ENCODE results near the gene TEX12.
"Not testable (repeated sequence)": the region's sequence is repeated elsewhere in the genome, so short reads cannot be mapped to it uniquely, and the experiment has no call there.

TEX12 gene

DNA sequence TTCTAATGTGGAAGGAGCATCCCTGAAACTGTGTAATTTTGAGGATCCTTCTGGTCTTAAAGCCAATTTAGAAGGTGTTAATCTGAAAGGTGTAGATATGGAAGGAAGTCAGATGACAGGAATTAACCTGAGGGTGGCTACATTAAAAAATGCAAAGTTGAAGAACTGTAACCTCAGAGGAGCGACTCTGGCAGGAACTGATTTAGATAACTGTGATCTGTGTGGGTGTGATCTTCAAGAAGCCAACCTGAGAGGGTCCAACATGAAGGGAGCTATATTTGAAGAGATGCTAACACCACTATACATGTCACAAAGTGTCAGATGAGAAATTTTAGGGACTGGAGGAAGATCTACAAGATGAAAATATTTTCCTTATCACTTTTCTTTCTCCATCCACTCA is 15.7 kb downstream of the TEX12 start:
- no peak overlapping the region for H3K4me3 ChIP-seq (ENCODE audit: low read depth in 1 of 2, low read length in 2 of 2)
- no peak overlapping the region for H3K27ac ChIP-seq (ENCODE audit: low read length)
- H3K9ac ChIP-seq (ENCODE audit: low read depth, low read length), result no peak overlapping the region
- no peaks in the 10 kb centered on the region for H3K9me3 ChIP-seq (ENCODE audit: insufficient read depth, low read length, severe bottlenecking)
- H3K36me3 ChIP-seq (ENCODE audit: insufficient read depth, low read length), result no peaks in the 10 kb centered on the region
- no peak overlapping the region for H3K4me2 ChIP-seq (ENCODE audit: insufficient read depth, low read length)
- H4K20me1 ChIP-seq (ENCODE audit: insufficient read depth, low read length), result no peaks in the 10 kb centered on the region
- no peaks in the 10 kb centered on the region for H3K4me1 ChIP-seq (ENCODE audit: insufficient read depth, low read length)
- no peaks in the 10 kb centered on the region for H3K79me2 ChIP-seq (ENCODE audit: insufficient read depth, low read length)
- no peak for TF ChIP-seq EZH2 (IDR thresholded peaks at IDR 0.05; ENCODE audit: borderline replicate concordance, low read depth, low read length, severe bottlenecking)
- TF ChIP-seq, protein P1, sequence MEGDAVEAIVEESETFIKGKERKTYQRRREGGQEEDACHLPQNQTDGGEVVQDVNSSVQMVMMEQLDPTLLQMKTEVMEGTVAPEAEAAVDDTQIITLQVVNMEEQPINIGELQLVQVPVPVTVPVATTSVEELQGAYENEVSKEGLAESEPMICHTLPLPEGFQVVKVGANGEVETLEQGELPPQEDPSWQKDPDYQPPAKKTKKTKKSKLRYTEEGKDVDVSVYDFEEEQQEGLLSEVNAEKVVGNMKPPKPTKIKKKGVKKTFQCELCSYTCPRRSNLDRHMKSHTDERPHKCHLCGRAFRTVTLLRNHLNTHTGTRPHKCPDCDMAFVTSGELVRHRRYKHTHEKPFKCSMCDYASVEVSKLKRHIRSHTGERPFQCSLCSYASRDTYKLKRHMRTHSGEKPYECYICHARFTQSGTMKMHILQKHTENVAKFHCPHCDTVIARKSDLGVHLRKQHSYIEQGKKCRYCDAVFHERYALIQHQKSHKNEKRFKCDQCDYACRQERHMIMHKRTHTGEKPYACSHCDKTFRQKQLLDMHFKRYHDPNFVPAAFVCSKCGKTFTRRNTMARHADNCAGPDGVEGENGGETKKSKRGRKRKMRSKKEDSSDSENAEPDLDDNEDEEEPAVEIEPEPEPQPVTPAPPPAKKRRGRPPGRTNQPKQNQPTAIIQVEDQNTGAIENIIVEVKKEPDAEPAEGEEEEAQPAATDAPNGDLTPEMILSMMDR (IDR thresholded peaks at IDR 0.05; ENCODE audit: borderline replicate concordance, extremely low read depth, low read length, poor library complexity, severe bottlenecking), result no peak
- H2AFZ ChIP-seq (ENCODE audit: low read depth, low read length), result no peak overlapping the region
- DNase-seq, result no peak
- ATAC-seq (ENCODE audit: insufficient read depth, low read depth), result no peak
- H3K27me3 ChIP-seq (ENCODE audit: insufficient read depth, low read length, poor library complexity), result no peaks in the 10 kb centered on the region

DNA sequence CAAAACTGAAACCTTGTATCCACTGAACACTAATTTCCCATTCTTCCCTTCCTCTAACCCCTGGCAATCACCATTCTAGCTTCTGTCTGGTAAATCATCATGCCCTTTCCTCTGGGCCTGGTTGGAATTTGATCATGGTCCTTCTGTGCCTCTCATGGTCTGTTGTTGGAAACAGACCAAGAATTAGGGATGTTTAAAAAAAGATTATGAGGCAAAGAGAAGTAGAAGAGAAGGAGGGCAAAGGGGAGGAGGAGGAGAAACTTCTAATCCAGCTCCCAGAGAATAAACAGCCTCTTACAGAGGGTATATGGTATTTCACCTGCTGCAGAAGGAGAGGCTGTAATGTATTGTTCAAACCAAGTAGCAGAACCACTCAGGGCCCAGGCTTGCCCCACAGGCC is 18.7 kb downstream of the TEX12 start:
- Histone ChIP-seq H4K20me1 (ENCODE audit: insufficient read depth, low read length) (no peaks in the 10 kb centered on the region), H3K79me2 (ENCODE audit: insufficient read depth, low read length) (no peaks in the 10 kb centered on the region), H3K27me3 (ENCODE audit: insufficient read depth, low read length, poor library complexity) (no peaks in the 10 kb centered on the region), H3K9ac (ENCODE audit: low read depth, low read length) (no peak overlapping the region), H3K9me3 (ENCODE audit: insufficient read depth, low read length, severe bottlenecking) (no peaks in the 10 kb centered on the region), H3K36me3 (ENCODE audit: insufficient read depth, low read length) (no peaks in the 10 kb centered on the region), H3K4me3 (ENCODE audit: low read depth in 1 of 2, low read length in 2 of 2) (no peak overlapping the region), H3K4me1 (ENCODE audit: insufficient read depth, low read length) (no peaks in the 10 kb centered on the region), H3K27ac (ENCODE audit: low read length) (no peak overlapping the region), H2AFZ (ENCODE audit: low read depth, low read length) (no peak overlapping the region), H3K4me2 (ENCODE audit: insufficient read depth, low read length) (no peak overlapping the region)
- no peak for TF ChIP-seq EZH2 (IDR thresholded peaks at IDR 0.05; ENCODE audit: borderline replicate concordance, low read depth, low read length, severe bottlenecking)
- TF ChIP-seq, protein P1 (IDR thresholded peaks at IDR 0.05; ENCODE audit: borderline replicate concordance, extremely low read depth, low read length, poor library complexity, severe bottlenecking), result no peak
- no peak for DNase-seq
- no peak for ATAC-seq (ENCODE audit: insufficient read depth, low read depth)

DNA sequence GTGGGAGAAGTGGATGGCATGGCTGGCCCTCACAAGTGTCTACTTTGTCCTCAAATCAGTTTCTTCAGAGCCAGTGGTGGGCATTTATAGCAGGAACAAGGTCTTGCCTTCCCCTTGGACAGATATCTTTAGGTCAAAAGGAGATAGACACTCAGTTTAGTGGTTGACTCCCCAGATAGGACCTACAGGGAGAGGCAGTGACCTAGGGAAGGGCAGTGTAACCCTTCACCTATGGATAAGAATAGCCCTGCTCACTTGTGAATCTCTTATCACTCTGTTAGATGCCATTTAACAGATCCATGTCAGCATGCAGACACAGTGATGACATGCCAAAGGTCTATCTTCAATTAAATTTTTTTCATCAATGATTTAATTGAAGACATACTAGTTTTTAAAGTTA is 19.1 kb downstream of the TEX12 start:
- no peak overlapping the region for H2AFZ ChIP-seq (ENCODE audit: low read depth, low read length)

DNA sequence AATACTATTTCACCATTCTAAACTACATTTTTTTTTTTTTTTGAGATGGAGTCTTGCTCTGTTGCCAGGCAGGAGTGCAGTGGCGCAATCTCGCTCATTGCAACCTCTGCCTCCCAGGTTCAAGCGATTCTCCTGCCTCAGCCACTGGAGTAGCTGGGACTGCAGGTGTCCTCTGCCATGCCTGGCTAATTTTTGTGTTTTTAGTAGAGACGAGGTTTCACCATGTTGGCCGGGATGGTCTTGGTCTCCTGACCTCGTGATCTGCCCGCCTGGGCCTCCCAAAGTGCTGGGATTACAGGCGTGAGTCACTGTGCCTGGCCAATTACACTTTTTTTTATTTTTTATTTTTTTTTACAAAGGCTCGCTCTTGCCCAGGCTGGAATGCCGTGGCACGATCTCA is 27.9 kb downstream of the TEX12 start:
- not testable (repeated sequence) for H3K79me2 ChIP-seq (ENCODE audit: insufficient read depth, low read length); H3K27ac ChIP-seq (ENCODE audit: low read length); H3K4me3 ChIP-seq (ENCODE audit: low read depth in 1 of 2, low read length in 2 of 2); H2AFZ ChIP-seq (ENCODE audit: low read depth, low read length); H3K4me1 ChIP-seq (ENCODE audit: insufficient read depth, low read length); ATAC-seq (ENCODE audit: insufficient read depth, low read depth); H3K27me3 ChIP-seq (ENCODE audit: insufficient read depth, low read length, poor library complexity); H3K36me3 ChIP-seq (ENCODE audit: insufficient read depth, low read length); DNase-seq; H3K9me3 ChIP-seq (ENCODE audit: insufficient read depth, low read length, severe bottlenecking); H3K4me2 ChIP-seq (ENCODE audit: insufficient read depth, low read length); H4K20me1 ChIP-seq (ENCODE audit: insufficient read depth, low read length); H3K9ac ChIP-seq (ENCODE audit: low read depth, low read length)

More for the DNA sequence above, 19.1 kb downstream of the TEX12 start:
- Histone ChIP-seq H3K79me2 (ENCODE audit: insufficient read depth, low read length) (no peaks in the 10 kb centered on the region), H3K9ac (ENCODE audit: low read depth, low read length) (no peak overlapping the region), H3K4me2 (ENCODE audit: insufficient read depth, low read length) (no peak overlapping the region), H3K4me1 (ENCODE audit: insufficient read depth, low read length) (no peaks in the 10 kb centered on the region), H3K27me3 (ENCODE audit: insufficient read depth, low read length, poor library complexity) (no peaks in the 10 kb centered on the region), H3K27ac (ENCODE audit: low read length) (no peak overlapping the region), H3K36me3 (ENCODE audit: insufficient read depth, low read length) (no peaks in the 10 kb centered on the region), H3K4me3 (ENCODE audit: low read depth in 1 of 2, low read length in 2 of 2) (no peak overlapping the region), H4K20me1 (ENCODE audit: insufficient read depth, low read length) (no peaks in the 10 kb centered on the region), H3K9me3 (ENCODE audit: insufficient read depth, low read length, severe bottlenecking) (no peaks in the 10 kb centered on the region)
- TF ChIP-seq EZH2 (IDR thresholded peaks at IDR 0.05; ENCODE audit: borderline replicate concordance, low read depth, low read length, severe bottlenecking), result no peak
- TF ChIP-seq, protein P1 (IDR thresholded peaks at IDR 0.05; ENCODE audit: borderline replicate concordance, extremely low read depth, low read length, poor library complexity, severe bottlenecking), result no peak
- ATAC-seq (ENCODE audit: insufficient read depth, low read depth) (no peak), DNase-seq (no peak)

Measured in DND-41 (cell line).